K562 (cell line): ENCODE measurements around the gene DPP4.

Source experiments
- BRCA1 ChIP-seq, 2 experiments: fragments of 450-650 bp in 1 of 2; sonication (generic) in 1 of 2; formaldehyde crosslinking in 1 of 2; IDR thresholded peaks; 2 replicates each; pipeline versions ENCODE4 v1.5.0 to v1.6.1; 2017 to 2020; ENCODE audit warnings: mild to moderate bottlenecking in 1 of 2, missing genetic modification reagents in 1 of 2
- NR2C2 ChIP-seq, 2 experiments: fragments of 200-800 bp in 1 of 2; sonication (Bioruptor generic) in 1 of 2; sonication (generic) in 1 of 2; formaldehyde crosslinking in 1 of 2; IDR thresholded peaks; 2 replicates each; pipeline versions ENCODE4 v1.6.1 to v1.8.0; 2016 to 2022; ENCODE audit warnings: mild to moderate bottlenecking in 1 of 2, missing compliant biosample characterization in 1 of 2, missing genetic modification characterization in 1 of 2, missing genetic modification reagents in 1 of 2
- ZNF561 ChIP-seq: fragments of 450-650 bp; formaldehyde crosslinking; conservative IDR thresholded peaks from 2 replicates; pipeline ENCODE4 v1.4.0; 2020; ENCODE audit warnings: mild to moderate bottlenecking, moderate library complexity

DNA sequence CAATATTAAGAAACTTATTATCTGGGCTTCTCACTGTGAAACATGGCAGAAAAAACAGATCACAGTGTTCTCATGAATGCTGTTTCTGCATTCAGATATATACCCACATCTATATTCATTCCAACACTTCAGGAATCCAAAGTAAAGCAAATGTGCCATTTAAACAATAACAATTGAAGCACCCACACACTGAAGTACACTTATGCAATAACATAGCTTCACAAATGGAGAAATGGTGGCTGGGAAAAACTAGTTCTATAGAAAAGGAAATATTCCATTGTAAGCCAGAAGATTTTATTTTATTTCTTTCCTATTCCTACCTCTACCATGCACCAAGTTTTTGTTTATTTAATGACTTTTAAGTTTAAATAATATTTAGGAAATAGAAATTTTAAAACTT lies 111.9 kb downstream of the DPP4 start:
- TF ChIP-seq BRCA1 (IDR thresholded peaks at IDR 0.05) (no peak), BRCA1 (CRISPR knock-in tag; IDR thresholded peaks at IDR 0.05) (no peak), ZNF561 (CRISPR knock-in tag) (no peak), NR2C2 (CRISPR knock-in tag; IDR thresholded peaks at IDR 0.05) (no peak), NR2C2 (tag; IDR thresholded peaks at IDR 0.05) (no peak)
